ENCODE results near the gene CA9.
"Not testable (repeated sequence)": the region's sequence is repeated elsewhere in the genome, so short reads cannot be mapped to it uniquely, and the experiment has no call there.

Gene CA9

DNA sequence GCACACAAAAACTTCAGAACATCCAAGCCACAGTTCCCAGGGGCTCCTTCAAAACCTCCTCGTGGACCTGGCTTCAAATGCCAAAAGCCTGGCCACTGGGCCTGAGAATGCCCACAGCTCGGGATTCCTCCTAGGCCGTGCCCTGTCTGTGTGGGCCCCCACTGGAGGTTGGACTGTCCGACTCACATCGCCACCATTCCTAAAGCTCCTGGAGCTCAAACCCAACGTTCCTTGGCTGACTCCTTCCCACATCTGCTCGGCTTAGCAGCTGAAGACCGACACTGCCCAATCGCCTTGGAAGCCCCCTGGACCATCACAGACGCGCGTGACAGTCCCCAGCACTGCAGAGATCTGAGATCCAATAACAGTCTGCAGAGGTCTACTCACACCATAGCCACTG lies 30.7 kb upstream of the CA9 start:
- no peaks in the 10 kb centered on the region for H3K27me3 ChIP-seq (ENCODE audit: insufficient read depth, low read length)
- no peaks in the 10 kb centered on the region for H3K36me3 ChIP-seq (ENCODE audit: insufficient read depth, low read length)
- no peak overlapping the region for H3K4me3 ChIP-seq (ENCODE audit: low read length)
- H3K9me3 ChIP-seq (ENCODE audit: low read length), result no peaks in the 10 kb centered on the region
- H2AFZ ChIP-seq (ENCODE audit: low read depth, low read length), result no peak overlapping the region
- H3K4me1 ChIP-seq (ENCODE audit: insufficient read depth, low read length), result peaks cover 10% of the 10 kb centered on the region

DNA sequence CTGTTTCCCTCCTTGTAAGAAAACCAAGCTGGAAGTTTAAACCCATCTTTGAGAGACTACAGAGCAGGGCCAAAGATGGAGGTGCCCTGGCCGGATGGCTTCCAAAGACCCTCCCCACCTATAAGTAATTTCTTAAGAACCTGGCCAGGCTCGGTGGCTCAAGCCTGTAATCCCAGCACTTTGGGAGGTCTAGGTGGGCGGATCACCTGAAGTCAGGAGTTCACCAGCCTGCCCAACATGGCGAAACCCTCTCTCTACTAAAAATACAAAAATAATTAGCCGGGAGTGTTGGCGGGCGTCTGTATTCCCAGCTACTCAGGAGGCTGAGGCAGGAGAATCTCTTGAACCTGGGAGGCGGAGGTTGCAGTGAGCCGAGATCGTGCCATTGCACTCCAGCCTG lies 28.0 kb upstream of the CA9 start:
- not testable (repeated sequence) for H3K4me1 ChIP-seq (ENCODE audit: insufficient read depth, low read length); H2AFZ ChIP-seq (ENCODE audit: low read depth, low read length); H3K9me3 ChIP-seq (ENCODE audit: low read length); H3K36me3 ChIP-seq (ENCODE audit: insufficient read depth, low read length); H3K27me3 ChIP-seq (ENCODE audit: insufficient read depth, low read length)
- H3K4me3 ChIP-seq (ENCODE audit: low read length), result peak overlapping the region; percentile 77

DNA sequence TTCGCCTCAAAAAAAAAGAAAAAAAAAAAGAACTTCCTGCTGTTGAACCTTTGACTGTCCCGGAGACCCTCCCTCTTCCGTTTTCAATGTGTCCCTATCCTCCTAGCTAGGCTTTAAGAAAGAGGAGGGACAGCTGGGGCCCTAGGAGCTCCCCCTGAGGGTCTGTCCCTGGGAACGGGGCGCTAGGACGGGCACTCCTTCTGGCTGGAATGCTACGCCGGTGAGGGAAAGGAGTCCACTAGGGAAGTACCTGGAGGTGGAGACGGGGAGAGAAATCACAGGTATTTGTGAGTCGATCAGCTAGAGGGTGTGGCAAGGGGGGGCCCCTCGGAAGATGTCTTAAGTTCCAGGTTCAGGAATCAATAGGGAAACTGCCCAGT lies 27.6 kb upstream of the CA9 start:
- no peaks in the 10 kb centered on the region for H3K36me3 ChIP-seq (ENCODE audit: insufficient read depth, low read length)
- peaks cover 10% of the 10 kb centered on the region for H3K4me1 ChIP-seq (ENCODE audit: insufficient read depth, low read length)
- peak overlapping the region; percentile 77 for H3K4me3 ChIP-seq (ENCODE audit: low read length)
- no peaks in the 10 kb centered on the region for H3K9me3 ChIP-seq (ENCODE audit: low read length)
- H2AFZ ChIP-seq (ENCODE audit: low read depth, low read length), result peak overlapping the region; percentile 97
- no peaks in the 10 kb centered on the region for H3K27me3 ChIP-seq (ENCODE audit: insufficient read depth, low read length)

DNA sequence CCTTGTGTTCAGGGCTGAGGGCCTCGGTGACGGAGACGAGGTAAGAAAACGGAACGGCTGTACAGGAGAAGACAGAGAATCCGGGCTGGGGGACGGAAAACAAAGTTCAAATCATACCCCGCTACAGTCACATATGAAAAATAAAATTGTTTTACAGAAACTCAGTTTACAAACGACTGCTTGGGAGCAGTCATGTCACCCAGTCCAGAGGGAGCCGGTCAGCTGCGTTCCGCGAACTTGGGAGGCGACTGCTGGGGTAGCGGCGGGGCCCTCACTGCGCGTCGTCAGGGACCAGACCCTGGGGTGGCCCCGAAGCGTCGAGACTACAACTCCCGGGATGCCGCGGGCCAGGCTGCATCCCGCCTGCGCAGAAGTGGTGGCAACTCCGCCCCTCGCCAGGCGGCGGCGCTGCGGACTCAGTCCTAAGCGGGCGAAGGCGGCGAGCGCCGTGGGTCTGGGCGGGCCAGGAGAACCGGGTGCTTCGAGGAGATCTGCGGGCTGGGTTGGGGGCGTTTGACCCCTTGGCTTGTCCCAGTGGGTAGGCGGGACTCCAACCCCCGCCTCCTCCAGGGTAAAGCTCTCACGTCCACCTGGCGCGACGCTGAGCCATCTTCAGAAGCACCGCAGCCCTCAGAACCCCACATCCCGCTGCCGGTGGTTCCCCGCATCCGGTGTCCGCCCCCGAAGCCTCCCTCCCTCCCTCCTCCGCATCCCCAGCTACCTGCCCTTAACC lies 27.0 kb upstream of the CA9 start:
- H3K27me3 ChIP-seq (ENCODE audit: insufficient read depth, low read length), result no peaks in the 10 kb centered on the region
- no peaks in the 10 kb centered on the region for H3K9me3 ChIP-seq (ENCODE audit: low read length)
- H3K4me1 ChIP-seq (ENCODE audit: insufficient read depth, low read length), result peaks cover 10% of the 10 kb centered on the region
- peak overlapping the region; percentile 77 for H3K4me3 ChIP-seq (ENCODE audit: low read length)
- peak overlapping the region; percentile 97 for H2AFZ ChIP-seq (ENCODE audit: low read depth, low read length)
- H3K36me3 ChIP-seq (ENCODE audit: insufficient read depth, low read length), result no peaks in the 10 kb centered on the region

DNA sequence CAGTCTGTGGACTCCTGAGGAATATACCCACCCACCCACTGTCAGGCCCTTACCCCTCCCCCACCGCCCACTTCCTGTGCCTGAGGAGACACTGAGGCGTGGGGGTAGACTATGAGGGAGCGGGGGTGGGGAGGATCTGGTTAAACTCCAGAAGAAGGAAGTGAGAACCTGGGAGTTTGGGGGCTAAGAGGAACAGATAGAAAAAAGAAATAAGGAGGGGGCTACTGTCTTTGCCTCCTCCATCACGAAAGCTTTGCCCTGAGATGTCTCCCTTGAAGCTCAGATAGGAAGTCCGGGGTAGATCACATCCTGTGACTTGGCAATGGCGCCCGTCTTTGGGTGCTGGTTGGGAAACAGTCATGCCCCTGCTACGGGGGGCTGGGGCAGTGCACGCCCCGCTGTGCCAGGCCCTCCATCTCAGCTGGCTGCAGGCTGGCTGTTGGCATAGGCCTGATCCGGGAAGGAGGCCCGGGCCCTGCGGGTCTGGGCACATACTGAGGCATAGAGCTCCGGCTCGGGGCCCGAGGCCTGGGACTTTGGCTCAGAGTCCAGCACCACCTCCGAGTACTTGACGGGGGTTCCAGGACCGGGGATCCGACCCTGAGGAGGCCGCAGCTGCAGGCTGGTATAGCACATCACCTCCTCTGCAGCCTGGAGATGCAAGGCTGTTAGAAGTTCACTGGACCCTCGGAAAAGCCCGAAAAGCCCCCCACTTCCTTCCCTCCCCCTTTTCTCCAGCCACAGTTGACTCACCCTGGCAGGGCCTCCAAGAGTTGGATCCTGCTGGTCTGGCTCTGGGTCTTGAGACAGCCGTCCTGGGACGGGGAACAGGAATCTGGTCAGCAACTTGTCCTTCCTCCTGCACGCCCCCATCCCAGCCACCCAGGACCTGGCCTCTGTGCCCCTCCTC lies 24.0 kb upstream of the CA9 start:
- H3K36me3 ChIP-seq (ENCODE audit: insufficient read depth, low read length), result no peaks in the 10 kb centered on the region
- no peak overlapping the region for H2AFZ ChIP-seq (ENCODE audit: low read depth, low read length)
- no peaks in the 10 kb centered on the region for H3K27me3 ChIP-seq (ENCODE audit: insufficient read depth, low read length)
- H3K4me3 ChIP-seq (ENCODE audit: low read length), result no peak overlapping the region
- H3K9me3 ChIP-seq (ENCODE audit: low read length), result no peaks in the 10 kb centered on the region
- H3K4me1 ChIP-seq (ENCODE audit: insufficient read depth, low read length), result peaks cover 10% of the 10 kb centered on the region

DNA sequence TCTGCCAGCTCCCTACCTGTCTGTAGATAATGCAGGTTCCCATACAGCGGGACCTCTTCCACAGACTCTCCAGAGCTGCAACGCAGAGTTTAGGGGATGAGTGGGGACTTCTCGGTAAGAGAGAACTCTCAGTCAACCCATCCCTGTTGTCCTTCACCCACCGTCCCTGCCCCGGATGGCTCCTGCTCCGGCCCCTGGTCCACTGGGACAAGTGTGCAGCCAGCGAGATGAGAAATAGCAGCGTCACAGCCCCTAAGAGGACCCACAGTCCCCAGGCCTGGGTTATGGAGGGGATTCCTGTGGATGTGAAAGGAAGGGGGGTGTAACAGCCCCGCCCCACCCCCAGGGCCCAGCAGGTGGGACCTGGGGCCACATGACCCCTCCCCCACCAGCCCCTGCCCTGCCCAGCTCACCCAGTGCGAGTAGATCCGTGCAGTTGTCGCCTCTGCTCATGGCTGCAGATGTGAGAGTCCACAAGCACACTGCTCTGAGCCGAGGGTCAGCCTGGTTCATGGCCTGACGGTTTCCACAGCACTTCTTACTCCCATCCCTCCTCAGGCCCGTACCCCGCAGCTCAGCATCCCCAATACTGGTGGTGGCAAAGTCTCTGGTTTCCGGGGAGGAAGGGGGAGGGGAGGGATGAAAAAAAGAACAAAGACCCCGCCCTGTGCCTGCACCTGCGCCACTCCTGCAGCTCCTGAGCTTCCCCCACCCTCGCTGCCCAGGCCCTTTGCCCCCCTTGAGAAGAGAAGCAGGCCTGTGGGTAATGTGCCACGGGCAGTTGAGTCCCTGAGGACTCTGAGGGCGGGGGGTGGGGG lies 23.2 kb upstream of the CA9 start, which contains the start of gene SIT1:
Gene SIT1, minus strand, starts transcription at position 591 of the 818 bp plus-strand sequence. Its CDS starts 78 bp downstream, at position 513.
- Histone ChIP-seq H3K36me3 (ENCODE audit: insufficient read depth, low read length) (no peaks in the 10 kb centered on the region), H3K9me3 (ENCODE audit: low read length) (no peaks in the 10 kb centered on the region), H3K4me1 (ENCODE audit: insufficient read depth, low read length) (peaks cover 10% of the 10 kb centered on the region), H3K4me3 (ENCODE audit: low read length) (no peak within 1 kb of the TSS), H3K27me3 (ENCODE audit: insufficient read depth, low read length) (no peaks in the 10 kb centered on the region), H2AFZ (ENCODE audit: low read depth, low read length) (no peak within 1 kb of the TSS)

DNA sequence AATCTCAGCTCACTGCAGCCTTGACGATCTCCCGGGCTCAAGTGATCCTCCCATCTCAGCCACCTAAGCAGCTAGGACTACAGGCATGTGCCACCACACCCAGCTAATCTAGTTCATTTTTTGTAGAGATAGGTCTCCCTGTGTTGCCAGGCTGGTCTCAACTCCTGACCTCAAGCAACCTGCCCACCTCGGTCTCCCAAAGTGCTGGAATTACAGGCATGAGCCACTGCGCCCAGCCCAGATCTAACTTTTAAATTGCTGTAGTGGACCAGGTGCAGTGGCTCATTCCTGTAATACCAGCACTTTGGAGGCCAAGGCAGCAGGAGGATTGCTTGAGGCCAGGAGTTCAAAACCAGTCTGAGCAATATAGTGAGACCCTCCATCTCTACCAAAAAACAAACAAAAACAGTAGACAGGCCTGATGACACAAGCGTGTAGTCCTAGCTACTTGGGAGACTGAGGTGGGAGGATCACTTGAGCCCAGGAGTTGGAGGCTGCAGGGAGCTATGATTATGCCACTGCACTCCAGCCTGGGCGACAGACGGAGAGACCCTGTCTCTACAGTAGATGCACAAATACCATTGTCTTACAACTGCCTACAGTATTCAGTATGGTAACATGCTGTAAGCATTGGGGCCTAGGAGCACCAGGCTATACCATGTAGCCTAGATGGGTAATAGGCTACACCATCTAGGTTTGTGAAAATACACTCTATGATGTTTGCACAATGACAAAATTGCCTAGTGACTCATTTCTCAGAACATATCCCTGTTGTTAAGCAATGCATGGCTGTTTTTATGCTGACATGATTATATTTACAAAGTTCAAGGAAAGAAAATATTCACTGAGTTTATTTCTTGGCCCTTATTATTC lies 21.5 kb upstream of the CA9 start:
- Histone ChIP-seq H3K9me3 (ENCODE audit: low read length) (no peaks in the 10 kb centered on the region), H3K36me3 (ENCODE audit: insufficient read depth, low read length) (no peaks in the 10 kb centered on the region), H3K4me1 (ENCODE audit: insufficient read depth, low read length) (peaks cover 7% of the 10 kb centered on the region), H3K27me3 (ENCODE audit: insufficient read depth, low read length) (no peaks in the 10 kb centered on the region), H3K4me3 (ENCODE audit: low read length) (no peak overlapping the region), H2AFZ (ENCODE audit: low read depth, low read length) (no peak overlapping the region)

DNA sequence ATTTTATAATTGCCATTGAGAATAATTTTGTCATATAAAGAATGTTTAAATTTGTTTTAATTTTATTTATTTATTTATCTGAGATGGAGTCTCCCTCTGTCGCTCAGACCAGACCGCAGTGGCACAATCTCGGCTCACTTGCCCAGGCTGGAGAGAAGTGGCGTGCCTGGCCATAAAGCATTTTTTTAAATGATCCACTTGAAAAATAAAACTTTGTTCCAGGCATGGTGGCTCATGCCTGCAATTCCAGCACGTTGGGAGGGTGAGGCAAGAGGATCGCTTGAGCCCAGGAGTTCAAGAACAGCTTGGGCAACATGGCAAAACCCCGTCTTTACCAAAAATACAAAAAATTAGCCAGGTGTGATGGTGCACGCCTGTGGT lies 20.9 kb upstream of the CA9 start:
- no peaks in the 10 kb centered on the region for H3K27me3 ChIP-seq (ENCODE audit: insufficient read depth, low read length)
- H3K36me3 ChIP-seq (ENCODE audit: insufficient read depth, low read length), result no peaks in the 10 kb centered on the region
- no peak overlapping the region for H3K4me3 ChIP-seq (ENCODE audit: low read length)
- H3K9me3 ChIP-seq (ENCODE audit: low read length), result no peaks in the 10 kb centered on the region
- no peak overlapping the region for H2AFZ ChIP-seq (ENCODE audit: low read depth, low read length)
- peaks cover 4% of the 10 kb centered on the region for H3K4me1 ChIP-seq (ENCODE audit: insufficient read depth, low read length)

DNA sequence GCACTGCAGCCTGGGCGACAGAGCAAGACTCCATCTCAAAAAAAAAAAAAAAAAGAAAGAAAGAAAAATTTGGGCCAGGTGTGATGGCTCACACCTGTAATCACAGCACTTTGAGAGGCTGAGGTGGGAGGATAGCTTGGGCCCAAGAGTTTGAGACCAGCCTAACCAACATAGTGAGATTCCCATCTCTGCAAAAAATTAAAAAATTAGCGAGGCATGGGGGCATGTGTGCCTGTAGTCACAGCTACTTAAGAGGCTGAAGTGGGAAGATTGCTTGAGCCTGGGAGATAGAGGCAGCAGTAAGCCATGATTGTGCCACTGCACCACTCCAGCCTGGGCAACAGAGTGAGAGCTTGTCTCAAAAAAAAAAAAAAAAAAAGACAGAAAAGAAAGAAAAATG lies 20.1 kb upstream of the CA9 start:
- no peaks in the 10 kb centered on the region for H3K36me3 ChIP-seq (ENCODE audit: insufficient read depth, low read length)
- H3K4me3 ChIP-seq (ENCODE audit: low read length), result no peak overlapping the region
- no peak overlapping the region for H2AFZ ChIP-seq (ENCODE audit: low read depth, low read length)
- H3K27me3 ChIP-seq (ENCODE audit: insufficient read depth, low read length), result no peaks in the 10 kb centered on the region
- no peaks in the 10 kb centered on the region for H3K9me3 ChIP-seq (ENCODE audit: low read length)
- peaks cover 4% of the 10 kb centered on the region for H3K4me1 ChIP-seq (ENCODE audit: insufficient read depth, low read length)

DNA sequence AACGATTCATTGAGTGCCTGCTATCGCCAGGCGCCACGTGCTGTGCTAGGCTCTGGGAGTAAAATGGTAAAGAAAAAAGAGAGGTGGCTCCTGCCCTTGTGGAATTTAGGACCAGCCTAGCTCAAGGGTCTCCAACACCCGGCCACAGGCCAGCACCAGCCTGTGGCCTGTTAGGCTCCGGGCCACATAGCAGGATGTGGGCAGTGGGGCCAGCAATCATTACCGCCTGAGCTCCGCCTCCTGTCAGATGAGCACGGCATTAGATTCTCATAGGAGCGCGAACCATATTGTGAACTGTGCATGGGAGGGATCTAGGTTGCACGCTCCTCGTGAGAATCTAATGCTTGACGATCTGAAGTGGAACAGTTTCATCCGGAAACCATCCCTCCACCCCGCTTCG lies 17.4 kb upstream of the CA9 start:
- no peak overlapping the region for H3K4me3 ChIP-seq (ENCODE audit: low read length)
- no peaks in the 10 kb centered on the region for H3K9me3 ChIP-seq (ENCODE audit: low read length)
- peaks cover 14% of the 10 kb centered on the region for H3K36me3 ChIP-seq (ENCODE audit: insufficient read depth, low read length)
- H3K4me1 ChIP-seq (ENCODE audit: insufficient read depth, low read length), result peaks cover 13% of the 10 kb centered on the region
- no peak overlapping the region for H2AFZ ChIP-seq (ENCODE audit: low read depth, low read length)
- no peaks in the 10 kb centered on the region for H3K27me3 ChIP-seq (ENCODE audit: insufficient read depth, low read length)

DNA sequence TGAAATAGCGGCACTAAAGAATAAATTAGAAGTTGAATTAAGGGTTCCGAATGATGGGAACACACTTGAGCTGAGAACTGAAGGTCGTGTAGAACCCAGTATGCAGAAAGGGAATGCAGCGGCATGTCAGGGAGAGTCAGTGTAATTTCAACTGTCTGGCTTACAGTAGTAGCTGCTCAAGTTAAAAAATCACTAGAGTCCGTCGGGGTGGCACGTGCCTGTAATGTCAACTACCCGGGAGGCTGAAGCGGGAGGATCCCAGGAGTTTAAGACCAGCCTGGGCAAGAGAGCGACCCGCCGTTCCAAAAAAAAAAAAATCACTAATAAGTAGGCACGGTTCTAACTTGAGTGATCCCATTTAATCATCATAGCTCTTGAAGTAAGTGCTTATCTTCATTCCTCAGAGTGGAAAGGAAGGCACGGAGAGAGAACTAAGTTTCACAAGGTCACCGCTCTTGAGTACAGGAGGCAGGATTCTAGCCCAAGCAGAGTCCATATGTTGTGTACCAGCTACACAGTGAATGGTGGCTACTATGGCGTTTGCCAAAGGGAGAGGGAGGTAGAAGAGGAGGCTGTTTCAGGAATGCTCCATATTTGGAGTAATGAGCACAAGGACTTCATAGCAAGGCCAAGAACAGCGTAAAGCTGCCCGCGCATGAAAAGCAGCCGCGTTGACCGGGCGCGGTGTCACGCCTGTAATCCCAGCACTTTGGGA lies 16.7 kb upstream of the CA9 start:
- Histone ChIP-seq H2AFZ (ENCODE audit: low read depth, low read length) (peak overlapping the region; percentile 56), H3K4me3 (ENCODE audit: low read length) (peak overlapping the region; percentile 48), H3K4me1 (ENCODE audit: insufficient read depth, low read length) (peaks cover 13% of the 10 kb centered on the region), H3K9me3 (ENCODE audit: low read length) (no peaks in the 10 kb centered on the region), H3K36me3 (ENCODE audit: insufficient read depth, low read length) (peaks cover 20% of the 10 kb centered on the region), H3K27me3 (ENCODE audit: insufficient read depth, low read length) (no peaks in the 10 kb centered on the region)

Measured in neuron (in vitro differentiated cells).